Measurements from ENCODE around the gene EFL1. TPM values are rescaled to one million over a fixed set of nuclear protein-coding genes. Genes with fewer than 3 reads are reported as not detected.

The EFL1 gene
- total RNA-seq, 1 donor from 2014 or later, result 17.2 TPM

DNA sequence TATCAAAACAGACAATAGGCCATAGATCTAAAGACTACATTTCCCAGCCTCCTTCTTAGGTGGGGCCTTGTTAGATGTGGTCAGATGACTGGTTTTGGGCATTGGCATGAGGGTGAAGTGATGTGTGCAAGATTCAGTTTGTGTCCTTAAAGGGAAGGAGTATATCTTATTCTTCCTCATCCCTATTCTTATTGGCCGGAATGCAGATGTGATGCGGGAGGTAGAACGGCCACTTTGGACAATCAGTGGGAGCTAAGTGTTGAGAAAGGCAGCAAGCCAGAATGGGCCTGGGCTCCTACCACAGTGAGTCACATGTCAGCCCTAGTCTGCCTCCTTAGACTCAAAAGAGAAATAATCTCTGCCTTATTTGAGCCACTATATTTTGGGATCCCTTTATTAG lies 126.9 kb downstream of the EFL1 start:
- no peak overlapping the region for H3K27ac Mint-ChIP-seq (ENCODE audit: unreplicated experiment)
- H3K36me3 Mint-ChIP-seq (ENCODE audit: unreplicated experiment), result no peaks in the 10 kb centered on the region
- TF ChIP-seq CTCF (IDR thresholded peaks at IDR 0.05; ENCODE audit: partially characterized antibody, unreplicated experiment), result no peak
- no peaks in the 10 kb centered on the region for H3K9me3 Mint-ChIP-seq (ENCODE audit: unreplicated experiment)
- no peaks in the 10 kb centered on the region for H3K27me3 Mint-ChIP-seq (ENCODE audit: unreplicated experiment)
- no peak for DNase-seq
- H3K4me3 Mint-ChIP-seq (ENCODE audit: unreplicated experiment), result no peak overlapping the region
- H3K4me1 Mint-ChIP-seq (ENCODE audit: low read depth, unreplicated experiment), result peaks cover 4% of the 10 kb centered on the region

DNA sequence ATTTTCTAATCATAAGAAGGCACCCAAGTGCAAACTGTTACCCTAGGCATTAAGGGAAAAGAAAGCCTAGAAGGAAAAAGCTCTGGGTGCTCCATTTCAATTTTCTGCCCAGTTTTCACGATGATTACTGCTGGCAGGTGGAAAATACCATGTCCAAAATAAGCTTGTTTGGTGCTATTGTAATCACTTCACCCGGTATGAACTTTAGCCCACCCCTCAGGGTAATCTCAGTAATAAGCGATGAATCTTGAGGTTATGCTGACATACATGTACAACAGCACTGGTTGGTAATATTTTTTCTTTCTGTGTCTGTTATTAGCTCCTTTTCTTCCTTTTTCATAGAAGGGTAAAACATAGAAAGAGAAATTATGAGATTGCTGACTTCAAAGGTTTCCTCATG lies 128.1 kb downstream of the EFL1 start:
- H3K36me3 Mint-ChIP-seq (ENCODE audit: unreplicated experiment), result no peaks in the 10 kb centered on the region
- H3K27me3 Mint-ChIP-seq (ENCODE audit: unreplicated experiment), result no peaks in the 10 kb centered on the region
- no peak for DNase-seq
- H3K4me3 Mint-ChIP-seq (ENCODE audit: unreplicated experiment), result no peak overlapping the region
- TF ChIP-seq CTCF (IDR thresholded peaks at IDR 0.05; ENCODE audit: partially characterized antibody, unreplicated experiment), result no peak
- no peak overlapping the region for H3K27ac Mint-ChIP-seq (ENCODE audit: unreplicated experiment)
- H3K4me1 Mint-ChIP-seq (ENCODE audit: low read depth, unreplicated experiment), result no peaks in the 10 kb centered on the region
- H3K9me3 Mint-ChIP-seq (ENCODE audit: unreplicated experiment), result no peaks in the 10 kb centered on the region

DNA sequence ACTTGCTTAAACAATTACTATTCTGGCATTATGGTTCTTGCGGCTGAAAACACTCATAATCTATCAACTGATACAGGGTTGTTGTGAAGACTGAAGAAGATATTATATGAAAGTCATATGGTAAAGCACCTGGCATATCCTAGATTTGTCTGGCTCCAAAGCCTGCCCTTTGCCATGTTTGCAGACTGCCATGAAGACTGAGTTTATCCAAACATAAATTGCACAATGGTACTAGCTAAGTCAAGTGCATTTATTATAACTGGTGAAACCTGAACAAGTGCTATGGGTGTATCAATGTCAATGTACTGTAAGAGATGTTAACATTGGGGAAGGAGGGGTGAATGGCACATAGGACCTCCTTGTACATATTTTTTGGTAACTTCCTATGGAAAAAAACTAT lies 129.3 kb downstream of the EFL1 start:
- Mint-ChIP-seq H3K4me1 (ENCODE audit: low read depth, unreplicated experiment) (no peaks in the 10 kb centered on the region), H3K27me3 (ENCODE audit: unreplicated experiment) (no peaks in the 10 kb centered on the region), H3K9me3 (ENCODE audit: unreplicated experiment) (no peaks in the 10 kb centered on the region)

GRCh38 chr15:82132742-82133141 lies 129.8 kb downstream of the EFL1 start:
- Mint-ChIP-seq H3K4me1 (ENCODE audit: low read depth, unreplicated experiment) (no peaks in the 10 kb centered on the region), H3K27me3 (ENCODE audit: unreplicated experiment) (no peaks in the 10 kb centered on the region), H3K36me3 (ENCODE audit: unreplicated experiment) (no peaks in the 10 kb centered on the region), H3K9me3 (ENCODE audit: unreplicated experiment) (no peaks in the 10 kb centered on the region), H3K27ac (ENCODE audit: unreplicated experiment) (no peak overlapping the region), H3K4me3 (ENCODE audit: unreplicated experiment) (no peak overlapping the region)
- no peak for TF ChIP-seq CTCF (IDR thresholded peaks at IDR 0.05; ENCODE audit: partially characterized antibody, unreplicated experiment)
- no peak for DNase-seq

More for the DNA sequence above, 129.3 kb downstream of the EFL1 start:
- Mint-ChIP-seq H3K27ac (ENCODE audit: unreplicated experiment) (no peak overlapping the region), H3K36me3 (ENCODE audit: unreplicated experiment) (no peaks in the 10 kb centered on the region), H3K4me3 (ENCODE audit: unreplicated experiment) (no peak overlapping the region)
- no peak for TF ChIP-seq CTCF (IDR thresholded peaks at IDR 0.05; ENCODE audit: partially characterized antibody, unreplicated experiment)
- no peak for DNase-seq

GRCh38 chr15:82132096-82132495 lies 130.4 kb downstream of the EFL1 start:
- no peak for DNase-seq
- Mint-ChIP-seq H3K9me3 (ENCODE audit: unreplicated experiment) (no peaks in the 10 kb centered on the region), H3K27me3 (ENCODE audit: unreplicated experiment) (no peaks in the 10 kb centered on the region), H3K4me3 (ENCODE audit: unreplicated experiment) (no peak overlapping the region), H3K36me3 (ENCODE audit: unreplicated experiment) (no peaks in the 10 kb centered on the region), H3K27ac (ENCODE audit: unreplicated experiment) (no peak overlapping the region), H3K4me1 (ENCODE audit: low read depth, unreplicated experiment) (no peaks in the 10 kb centered on the region)
- TF ChIP-seq CTCF (IDR thresholded peaks at IDR 0.05; ENCODE audit: partially characterized antibody, unreplicated experiment), result no peak

All from glutamatergic neuron (in vitro differentiated cells).